Colon (tissue), 2 donors: ENCODE measurements around the gene MYH6.

Experiments
- FAIRE-seq: peaks from 2 replicates; lab custom pipeline; 2012; peaks lifted over from hg19 to GRCh38; lab: Jason Lieb, UNC
- donor health status: control.
- donor health status: control.

Gene MYH6

DNA sequence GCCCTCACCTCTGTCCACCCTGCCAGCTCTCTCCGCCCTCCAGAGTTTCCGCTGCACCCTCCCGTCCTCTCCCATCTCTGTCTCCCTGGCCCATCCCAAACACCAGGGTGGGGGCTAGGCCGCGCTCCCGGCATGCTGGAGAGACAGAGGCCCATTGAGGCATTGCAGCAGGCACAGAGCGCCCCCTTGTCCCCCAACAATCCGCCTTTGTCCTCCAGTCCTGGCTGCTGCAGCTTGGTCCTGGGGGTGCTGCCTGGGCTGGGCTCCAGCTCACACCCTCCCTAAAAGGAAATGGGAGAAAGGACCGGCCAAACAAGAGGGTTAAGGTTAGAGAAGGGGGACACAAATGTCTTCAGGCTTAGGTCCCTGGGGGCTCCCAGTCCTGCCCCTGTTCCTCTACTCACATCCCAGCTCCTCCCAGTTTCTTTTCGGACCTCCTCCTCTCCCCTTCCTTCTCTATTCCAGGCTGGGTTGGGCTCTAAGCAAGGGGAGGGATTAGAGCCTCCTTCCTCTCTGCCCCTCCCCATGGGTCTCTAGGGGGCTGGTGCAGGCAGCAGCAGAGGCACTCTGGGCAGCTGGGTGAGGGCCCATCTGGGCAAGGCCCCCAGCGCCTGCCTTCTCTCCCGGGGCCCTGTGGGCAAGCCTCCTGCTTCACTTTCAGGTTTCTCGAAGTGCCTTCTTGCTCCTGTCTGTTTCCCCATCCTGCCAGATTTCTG, 31.4 kb downstream of the MYH6 start, which contains the start of gene CMTM5:
Gene CMTM5, plus strand, starts transcription at position 565 of the 716 bp plus-strand sequence. CDS start 206 bp downstream, outside the sequence.
- FAIRE-seq, result no peak

DNA sequence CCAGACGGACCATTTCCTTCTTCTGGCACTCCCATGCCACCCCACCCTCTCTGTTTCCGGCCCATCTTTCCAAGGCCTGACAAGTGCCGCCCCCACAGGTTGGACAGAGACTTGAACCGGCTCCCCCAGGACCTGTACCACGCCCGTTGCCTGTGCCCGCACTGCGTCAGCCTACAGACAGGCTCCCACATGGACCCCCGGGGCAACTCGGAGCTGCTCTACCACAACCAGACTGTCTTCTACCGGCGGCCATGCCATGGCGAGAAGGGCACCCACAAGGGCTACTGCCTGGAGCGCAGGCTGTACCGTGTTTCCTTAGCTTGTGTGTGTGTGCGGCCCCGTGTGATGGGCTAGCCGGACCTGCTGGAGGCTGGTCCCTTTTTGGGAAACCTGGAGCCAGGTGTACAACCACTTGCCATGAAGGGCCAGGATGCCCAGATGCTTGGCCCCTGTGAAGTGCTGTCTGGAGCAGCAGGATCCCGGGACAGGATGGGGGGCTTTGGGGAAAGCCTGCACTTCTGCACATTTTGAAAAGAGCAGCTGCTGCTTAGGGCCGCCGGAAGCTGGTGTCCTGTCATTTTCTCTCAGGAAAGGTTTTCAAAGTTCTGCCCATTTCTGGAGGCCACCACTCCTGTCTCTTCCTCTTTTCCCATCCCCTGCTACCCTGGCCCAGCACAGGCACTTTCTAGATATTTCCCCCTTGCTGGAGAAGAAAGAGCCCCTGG, 32.4 kb downstream of the MYH6 start:
- FAIRE-seq, result no peak

GRCh38 chr14:23373041-23373440, 35.0 kb downstream of the MYH6 start:
- no peak for FAIRE-seq

GRCh38 chr14:23372509-23372908, 35.6 kb downstream of the MYH6 start, which contains the start of gene IL25:
Gene IL25 (plus strand): TSS chr14:23372809.
- FAIRE-seq, result no peak

- FAIRE-seq, result no peak
These were observed 36.2 kb downstream of the MYH6 start for GRCh38 chr14:23371865-23372264.

DNA sequence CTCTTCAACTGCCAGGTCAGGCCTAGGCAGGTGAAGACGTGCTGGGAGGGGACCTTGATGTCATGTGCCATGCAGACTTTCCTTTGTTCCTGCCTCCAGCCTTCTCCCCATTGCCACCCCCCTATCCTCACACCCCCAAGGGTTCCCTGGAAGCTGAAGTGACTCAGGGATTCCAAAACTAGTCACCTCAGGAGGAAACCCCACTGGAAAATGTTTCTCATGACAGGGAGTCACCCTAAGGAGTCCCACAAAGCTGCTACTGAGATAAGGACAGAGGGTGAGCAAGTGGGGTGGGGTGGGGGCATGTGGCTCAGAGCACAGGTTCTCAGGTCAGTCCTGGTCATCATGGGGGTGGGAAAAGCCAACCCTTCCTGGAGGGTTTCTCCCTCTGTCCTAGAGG, 37.9 kb downstream of the MYH6 start:
- no peak for FAIRE-seq

DNA sequence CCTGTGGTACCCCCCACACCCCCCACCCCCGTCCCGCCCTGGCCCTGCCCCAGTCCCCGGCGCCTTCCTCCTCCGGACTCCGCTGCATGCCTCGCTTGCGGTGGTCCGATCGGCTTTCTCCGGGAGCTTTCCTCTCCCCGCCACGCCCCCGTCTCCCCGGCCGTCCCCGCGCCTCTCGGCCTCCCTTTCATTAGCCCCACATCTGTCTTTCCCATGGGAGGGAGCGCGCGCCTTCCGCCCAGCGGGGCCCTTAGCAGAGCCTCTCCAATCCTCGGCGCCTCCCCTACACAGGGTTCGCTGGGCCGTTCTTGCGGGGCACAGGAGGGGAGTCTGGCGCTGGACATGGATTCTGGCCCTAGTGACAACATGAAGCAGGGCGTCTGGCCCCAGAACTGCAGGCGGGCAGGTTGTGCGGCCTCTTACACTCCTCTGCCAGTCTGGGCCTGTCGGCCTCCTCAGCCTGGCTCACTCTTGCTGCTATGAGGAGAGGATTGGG, 41.6 kb downstream of the MYH6 start:
- no peak for FAIRE-seq

GRCh38 chr14:23365732-23366425, 42.2 kb downstream of the MYH6 start:
- FAIRE-seq, result no peak

- FAIRE-seq, result no peak
These were observed 42.9 kb downstream of the MYH6 start, which contains the start of gene EFS for GRCh38 chr14:23365036-23365731. Gene EFS (minus strand): TSS chr14:23365172. CDS start chr14:23365025, 147 bp downstream.

- no peak for FAIRE-seq
These were observed 43.7 kb downstream of the MYH6 start for GRCh38 chr14:23364164-23365035.

DNA sequence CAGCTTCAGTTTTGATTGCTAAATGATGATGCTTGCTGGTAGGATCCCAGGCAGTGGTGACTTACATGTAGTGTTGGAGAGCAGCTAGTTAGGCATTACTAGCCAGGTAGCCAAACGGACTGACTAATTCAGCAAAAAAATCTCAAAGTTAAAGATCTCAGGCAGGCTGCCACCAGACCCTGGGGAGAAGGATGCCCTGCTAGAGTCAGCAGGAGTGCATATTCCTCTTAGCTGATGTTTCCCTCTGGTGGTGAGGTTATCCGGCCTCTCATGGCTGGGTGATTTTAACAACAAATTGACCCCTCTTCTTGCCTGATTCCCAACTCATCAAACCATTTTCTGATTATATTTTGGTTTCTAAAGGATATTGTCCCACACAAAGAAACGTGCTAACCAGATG, 45.9 kb downstream of the MYH6 start:
- no peak for FAIRE-seq

DNA sequence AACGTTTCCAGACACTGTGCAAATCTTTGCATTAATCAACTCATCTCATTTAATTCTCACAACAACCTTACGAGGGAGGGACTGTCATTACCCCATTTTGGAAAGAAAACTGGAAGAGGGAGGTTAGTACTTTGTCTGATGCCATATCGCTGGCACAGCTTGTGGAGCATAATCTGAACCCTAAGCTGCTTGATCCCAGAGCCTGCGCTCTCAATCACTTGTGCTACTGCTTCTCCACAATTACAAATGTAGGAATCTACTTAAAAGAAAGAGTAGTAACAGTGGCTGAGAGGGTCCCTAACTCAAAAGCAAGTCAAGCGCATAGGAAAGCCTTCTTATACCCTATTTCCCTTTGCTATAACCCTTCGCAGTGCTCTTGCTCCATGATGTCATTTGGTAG, 46.3 kb downstream of the MYH6 start:
- FAIRE-seq, result no peak

GRCh38 chr14:23361320-23361719, 46.8 kb downstream of the MYH6 start:
- no peak for FAIRE-seq

DNA sequence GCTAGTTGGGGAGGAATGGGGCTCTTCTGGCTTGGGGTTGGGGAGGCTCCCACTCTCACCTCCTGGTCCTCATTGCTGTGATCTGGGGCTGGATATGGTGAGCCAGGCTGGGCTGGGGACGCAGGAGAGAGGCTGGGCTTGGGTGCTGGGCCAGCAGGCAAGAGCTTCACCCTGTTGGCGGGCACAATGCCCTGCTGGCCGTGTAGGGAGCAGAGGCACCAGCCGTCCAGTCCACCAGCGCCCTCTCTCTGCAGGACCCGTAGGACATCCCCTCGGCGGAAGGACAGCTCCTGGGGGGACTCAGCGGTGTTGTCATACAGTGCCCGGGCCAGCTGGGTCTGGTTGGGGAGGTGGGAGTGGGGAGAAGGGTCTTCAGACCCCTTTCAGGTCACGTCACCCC, 47.6 kb downstream of the MYH6 start:
- no peak for FAIRE-seq

- FAIRE-seq, result no peak
These were observed 48.2 kb downstream of the MYH6 start for GRCh38 chr14:23359722-23360447.

- FAIRE-seq, result no peak
These were observed 48.9 kb downstream of the MYH6 start for GRCh38 chr14:23359167-23359626.

DNA sequence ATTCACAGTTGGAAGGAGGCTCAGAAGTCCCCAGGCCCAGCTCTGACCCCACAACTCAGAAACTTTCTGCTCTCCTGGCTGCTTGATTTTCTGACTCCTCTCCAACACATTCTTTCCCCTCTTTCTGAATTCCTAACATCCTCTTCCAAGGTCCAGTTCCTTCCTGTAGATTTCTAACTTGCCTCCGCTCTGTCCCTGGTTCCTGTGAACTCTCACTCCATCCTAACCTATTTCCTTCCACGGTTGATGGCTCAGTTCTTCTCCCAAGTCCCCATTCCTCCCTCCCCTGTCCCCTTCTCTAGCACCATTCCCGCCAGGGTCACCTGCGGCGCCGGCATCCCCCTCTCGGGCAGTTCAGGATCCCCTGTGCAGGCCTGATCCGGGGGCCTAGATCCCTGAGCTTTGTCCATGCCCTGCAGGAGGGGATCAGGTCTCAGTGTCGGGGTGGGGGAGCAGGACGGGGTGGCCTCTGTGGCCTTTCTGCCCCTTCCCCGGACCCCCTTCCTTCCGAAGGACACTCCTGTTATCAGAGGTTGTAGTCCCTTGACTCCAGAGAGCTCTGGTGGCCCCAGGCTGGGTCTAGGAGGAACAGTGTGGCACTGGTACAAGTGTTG, 49.4 kb downstream of the MYH6 start:
- no peak for FAIRE-seq

GRCh38 chr14:23358042-23358441, 50.0 kb downstream of the MYH6 start:
- FAIRE-seq, result no peak

DNA sequence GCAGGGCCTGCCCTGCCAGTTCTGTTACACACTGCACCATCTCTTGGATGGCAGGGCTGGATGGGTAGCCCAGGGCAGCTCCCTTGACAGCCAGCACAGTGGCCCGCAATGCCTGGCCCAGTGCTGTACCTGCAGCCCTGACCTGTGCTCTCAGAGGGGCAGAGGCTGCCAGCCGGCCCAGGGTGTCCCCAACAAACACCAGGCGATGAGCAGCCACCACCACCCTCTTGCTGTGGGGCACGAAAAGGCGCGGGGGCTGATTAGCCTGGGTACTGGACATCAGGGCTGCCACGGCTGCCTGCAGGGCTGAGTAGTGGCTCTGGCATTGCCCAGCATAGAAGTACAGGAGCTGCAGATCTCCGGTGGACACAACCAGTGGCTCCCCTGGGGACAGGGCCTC, 50.8 kb downstream of the MYH6 start:
- FAIRE-seq, result no peak

GRCh38 chr14:23356662-23357061, 51.4 kb downstream of the MYH6 start:
- no peak for FAIRE-seq
